Hepatocyte (in vitro differentiated cells): Measurements from ENCODE around the gene DOK6.
"Not testable (repeated sequence)": the region's sequence is repeated elsewhere in the genome, so short reads cannot be mapped to it uniquely, and the experiment has no call there.

Source experiments
- EZH2phosphoT487 ChIP-seq: fragments of 200-600 bp; sonication (generic); IDR thresholded peaks from one replicate; pipeline ENCODE4 v1.6.1; 2018; ENCODE audit warnings: antibody characterized with exemption, mild to moderate bottlenecking, low read depth, moderate library complexity; ENCODE audit not compliant: unreplicated experiment, severe bottlenecking
- TF ChIP-seq, protein P1 (sequence below): fragments of 200-600 bp; sonication (generic); IDR thresholded peaks from 2 replicates; pipeline ENCODE4 v1.5.1; 2016; ENCODE audit warnings: antibody characterized with exemption, mild to moderate bottlenecking; ENCODE audit not compliant: poor library complexity

DNA sequence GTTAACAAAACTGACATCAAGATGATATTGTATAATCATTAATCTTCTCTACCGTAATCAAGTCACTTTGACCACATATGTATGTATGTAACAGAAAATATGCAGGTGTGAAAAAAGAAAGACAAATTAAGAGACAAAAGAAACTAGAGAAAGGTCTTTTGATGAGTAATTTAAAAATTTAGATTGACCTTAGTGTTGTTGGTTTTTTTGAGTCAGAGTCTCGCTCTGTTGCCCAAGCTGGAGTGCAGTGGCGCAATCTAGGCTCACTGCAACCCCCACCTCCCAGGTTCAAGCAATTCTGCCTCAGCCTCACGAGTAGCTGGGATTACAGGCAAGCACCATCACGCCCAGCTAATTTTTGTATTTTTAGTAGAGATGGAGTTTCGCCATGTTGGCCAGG is 464.1 kb downstream of the DOK6 start:
- TF ChIP-seq, protein P1, sequence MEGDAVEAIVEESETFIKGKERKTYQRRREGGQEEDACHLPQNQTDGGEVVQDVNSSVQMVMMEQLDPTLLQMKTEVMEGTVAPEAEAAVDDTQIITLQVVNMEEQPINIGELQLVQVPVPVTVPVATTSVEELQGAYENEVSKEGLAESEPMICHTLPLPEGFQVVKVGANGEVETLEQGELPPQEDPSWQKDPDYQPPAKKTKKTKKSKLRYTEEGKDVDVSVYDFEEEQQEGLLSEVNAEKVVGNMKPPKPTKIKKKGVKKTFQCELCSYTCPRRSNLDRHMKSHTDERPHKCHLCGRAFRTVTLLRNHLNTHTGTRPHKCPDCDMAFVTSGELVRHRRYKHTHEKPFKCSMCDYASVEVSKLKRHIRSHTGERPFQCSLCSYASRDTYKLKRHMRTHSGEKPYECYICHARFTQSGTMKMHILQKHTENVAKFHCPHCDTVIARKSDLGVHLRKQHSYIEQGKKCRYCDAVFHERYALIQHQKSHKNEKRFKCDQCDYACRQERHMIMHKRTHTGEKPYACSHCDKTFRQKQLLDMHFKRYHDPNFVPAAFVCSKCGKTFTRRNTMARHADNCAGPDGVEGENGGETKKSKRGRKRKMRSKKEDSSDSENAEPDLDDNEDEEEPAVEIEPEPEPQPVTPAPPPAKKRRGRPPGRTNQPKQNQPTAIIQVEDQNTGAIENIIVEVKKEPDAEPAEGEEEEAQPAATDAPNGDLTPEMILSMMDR = not testable (repeated sequence)
- TF ChIP-seq EZH2phosphoT487 = not testable (repeated sequence)
